CD4-positive, alpha-beta T cell treated with Interleukin-21 for 1 hour (primary cell): ENCODE measurements around the gene SULT2B1.
"Not testable (repeated sequence)": the region's sequence is repeated elsewhere in the genome, so short reads cannot be mapped to it uniquely, and the experiment has no call there.

ENCODE experiments used
- DNase-seq: peaks from one replicate; pipeline ENCODE4 v3.0.0-alpha.2; 2020

Gene SULT2B1

DNA sequence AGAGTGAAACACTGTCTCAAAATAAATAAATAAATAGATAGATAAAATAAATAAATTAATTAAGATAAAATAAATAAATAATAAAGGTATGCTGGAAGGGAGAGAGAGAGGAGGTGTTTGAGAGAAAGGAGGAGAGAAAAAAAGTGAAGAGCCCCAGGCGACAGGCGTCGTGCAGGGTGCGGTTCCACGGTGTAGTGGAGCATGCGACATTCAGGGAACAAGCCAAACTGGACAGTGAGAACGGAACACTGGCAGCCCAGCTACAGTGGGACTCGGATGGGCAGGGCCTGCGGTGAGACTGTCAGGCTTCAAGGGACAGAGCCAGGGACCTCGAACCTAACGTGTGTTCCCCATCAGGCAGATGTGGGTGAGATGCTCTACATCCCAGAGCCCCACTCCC lies 9.4 kb downstream of the SULT2B1 start:
- no peak for DNase-seq

DNA sequence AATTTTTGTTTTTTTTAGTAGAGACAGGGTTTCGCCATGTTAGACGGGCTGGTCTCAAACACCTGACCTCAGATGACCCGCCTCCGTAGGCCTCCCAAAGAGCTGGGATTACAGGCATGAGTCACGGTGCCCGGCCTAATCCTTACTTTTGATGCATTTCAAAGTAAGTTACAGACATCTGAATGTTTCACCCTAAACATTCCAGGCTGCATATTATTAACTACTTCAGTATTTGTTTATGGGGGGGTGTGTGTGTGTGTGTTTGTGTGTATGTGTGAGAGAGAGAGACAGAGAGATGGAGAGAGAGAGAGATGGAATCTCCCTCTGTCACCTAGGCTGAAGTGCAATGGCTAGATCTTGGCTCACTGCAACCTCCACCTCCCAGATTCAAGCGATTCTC lies 13.1 kb downstream of the SULT2B1 start:
- no peak for DNase-seq

DNA sequence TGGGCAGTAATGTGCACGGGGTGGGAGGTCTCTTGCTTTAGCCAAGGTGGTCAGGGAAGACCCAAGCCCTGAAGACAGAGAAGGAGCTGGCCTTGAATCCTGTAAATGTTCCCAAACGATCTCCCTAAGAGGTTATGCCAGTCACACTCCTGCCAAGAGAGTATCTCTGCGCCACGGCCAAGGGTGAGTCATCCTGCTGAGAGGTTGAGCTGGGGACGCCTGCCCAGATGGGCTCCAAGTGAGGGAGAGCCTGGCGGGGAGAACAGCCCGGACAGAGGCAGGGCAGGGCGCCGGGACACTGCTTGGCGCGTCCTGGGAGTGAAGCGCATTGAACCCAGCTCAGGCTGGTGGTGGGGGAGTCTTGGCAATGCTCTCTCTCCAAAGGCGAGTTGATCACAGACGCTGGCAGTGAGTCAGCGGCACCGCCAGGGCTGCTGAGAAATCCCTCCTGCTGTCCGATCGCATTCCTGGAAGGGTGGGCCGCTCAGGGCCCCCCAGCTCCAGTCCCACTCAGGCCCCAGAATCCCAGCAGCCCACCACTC lies 16.4 kb downstream of the SULT2B1 start:
- DNase-seq: no peak

DNA sequence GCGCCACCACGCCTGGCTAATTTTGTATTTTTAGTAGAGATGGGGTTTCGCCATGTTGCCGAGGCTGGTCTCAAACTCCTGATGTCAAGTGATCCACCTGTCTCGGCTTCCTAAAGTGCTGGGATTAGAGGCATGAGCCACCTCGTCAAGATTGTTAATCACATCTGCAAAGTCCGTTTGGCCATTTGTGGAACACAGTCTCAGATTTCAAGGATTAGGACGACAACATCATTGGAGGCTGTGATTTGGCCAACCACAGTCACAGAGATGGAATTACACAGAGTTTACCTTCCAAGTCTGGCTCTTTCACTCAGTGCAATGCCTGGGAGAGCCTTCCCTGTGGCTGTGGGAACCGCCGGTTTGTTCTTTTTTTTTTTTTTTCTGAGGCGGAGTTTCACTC lies 17.8 kb downstream of the SULT2B1 start:
- no peak for DNase-seq

DNA sequence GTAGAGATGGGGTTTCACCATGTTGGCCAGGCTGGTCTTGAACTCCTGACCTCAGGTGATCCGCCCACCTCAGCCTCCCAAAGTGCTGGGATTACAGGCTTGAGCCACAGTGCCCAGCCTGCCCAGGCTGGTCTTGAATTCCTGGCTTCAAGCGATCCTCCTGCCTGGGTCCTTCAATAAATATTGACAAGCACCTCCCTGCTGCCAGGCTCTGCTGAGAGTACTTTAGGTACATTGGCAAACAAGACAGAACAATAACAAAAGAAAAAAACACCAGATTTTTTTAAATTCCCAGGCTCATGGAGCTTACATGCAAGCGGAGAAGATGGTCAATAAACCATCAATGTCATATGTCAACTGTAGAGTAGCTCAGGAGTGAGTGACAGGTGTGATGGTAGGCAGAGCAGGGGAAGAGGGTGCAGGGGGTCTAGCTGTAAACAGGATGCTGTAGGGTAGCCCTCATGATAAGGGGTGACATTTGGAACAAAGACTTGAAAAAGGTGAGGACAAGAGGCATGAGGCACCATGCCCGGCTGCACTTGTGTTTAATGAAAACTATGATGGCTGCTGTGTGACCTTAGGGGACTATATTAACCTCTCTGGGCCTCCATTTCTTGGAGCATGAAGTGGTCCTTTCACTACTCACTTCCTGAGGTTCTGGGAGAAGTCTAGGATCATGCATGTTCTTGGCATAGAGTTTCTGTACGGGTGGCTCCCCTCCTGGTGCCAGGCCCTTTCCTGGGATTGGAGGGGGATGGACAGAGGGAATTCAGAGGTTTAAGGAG lies 19.6 kb downstream of the SULT2B1 start:
- no peak for DNase-seq

DNA sequence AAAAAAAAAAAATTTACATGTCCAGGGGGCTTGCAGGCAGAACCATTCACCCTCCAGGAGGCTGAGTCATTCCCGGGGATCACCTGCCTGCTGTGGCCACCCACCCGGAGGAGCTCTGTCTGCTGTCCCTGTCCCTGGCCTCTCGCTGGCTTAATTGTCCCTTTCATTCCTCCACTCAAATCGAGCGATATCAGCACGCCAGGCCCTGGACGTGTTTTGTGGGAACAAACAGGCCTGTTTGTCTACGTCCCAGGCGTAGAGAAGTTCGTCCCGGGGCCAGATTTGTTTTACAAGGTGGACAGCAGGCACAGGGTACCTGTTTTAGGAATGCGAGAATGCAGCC lies 21.2 kb downstream of the SULT2B1 start:
- DNase-seq: no peak

DNA sequence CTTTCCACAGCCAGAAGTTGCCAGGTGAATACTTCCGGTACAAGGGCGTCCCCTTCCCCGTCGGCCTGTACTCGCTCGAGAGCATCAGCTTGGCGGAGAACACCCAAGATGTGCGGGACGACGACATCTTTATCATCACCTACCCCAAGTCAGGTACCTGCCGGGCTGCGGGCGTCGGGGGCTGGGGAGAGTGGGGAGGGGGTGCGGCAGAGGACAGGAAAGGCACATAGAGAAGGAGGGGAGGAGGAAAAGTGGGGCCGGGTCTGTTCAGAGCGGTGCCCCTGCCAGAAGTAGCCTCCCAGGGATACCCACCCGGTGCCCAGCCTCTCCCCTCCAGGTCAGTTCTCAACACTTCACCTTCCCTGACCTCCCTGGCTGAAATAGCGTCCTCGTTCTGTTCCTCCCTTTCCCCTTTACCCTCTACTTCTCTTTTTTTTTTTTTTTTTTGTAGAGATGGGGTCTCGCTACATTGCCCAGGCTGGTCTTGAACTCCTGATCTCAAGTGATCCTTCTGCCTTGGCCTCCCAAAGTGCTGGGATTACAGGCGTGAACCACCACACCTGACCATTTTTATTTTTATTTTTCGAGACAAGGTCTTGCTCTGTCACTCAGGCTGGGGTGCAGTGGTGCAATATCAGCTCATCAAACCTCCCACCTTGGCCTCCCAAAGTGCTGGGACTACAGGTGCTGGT lies 24.1 kb downstream of the SULT2B1 start:
- DNase-seq: no peak

DNA sequence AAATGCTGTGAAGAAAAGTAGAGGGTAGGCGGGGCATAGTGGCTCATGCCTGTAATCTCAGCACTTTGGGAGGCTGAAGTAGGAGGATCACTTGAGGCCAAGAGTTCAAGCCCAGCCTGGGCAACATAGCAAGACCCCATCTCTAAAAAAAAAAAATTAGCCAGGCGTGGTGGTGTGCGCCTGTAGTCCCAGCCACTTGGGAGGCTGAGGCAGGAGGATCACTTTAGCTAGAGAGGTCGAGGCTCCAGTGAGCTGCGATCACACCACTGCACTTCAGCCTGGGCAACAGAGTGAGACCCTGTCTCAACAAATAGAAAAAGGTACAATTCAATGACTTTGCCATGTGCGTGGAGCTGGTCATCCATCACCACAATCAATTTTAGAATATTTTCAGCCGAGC lies 25.9 kb downstream of the SULT2B1 start:
- DNase-seq: not testable (repeated sequence)

DNA sequence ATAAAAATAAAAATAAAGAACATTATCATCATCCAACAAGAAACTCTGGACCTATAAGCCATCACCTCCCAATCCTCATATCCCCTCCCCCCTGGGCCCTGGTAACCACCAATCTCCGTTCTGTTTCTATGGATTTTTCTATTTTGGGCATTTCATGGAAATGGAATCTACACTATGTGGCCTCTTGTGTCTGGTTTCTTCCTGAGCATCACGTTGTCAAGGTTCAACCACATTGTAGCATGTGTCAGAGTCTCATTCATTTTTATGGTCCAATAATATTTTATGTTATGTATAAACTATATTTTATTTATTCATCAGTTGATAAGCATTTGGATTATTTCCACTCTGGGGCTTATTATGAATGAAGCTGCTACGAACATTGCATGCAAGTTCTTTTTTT lies 26.9 kb downstream of the SULT2B1 start:
- DNase-seq: no peak

DNA sequence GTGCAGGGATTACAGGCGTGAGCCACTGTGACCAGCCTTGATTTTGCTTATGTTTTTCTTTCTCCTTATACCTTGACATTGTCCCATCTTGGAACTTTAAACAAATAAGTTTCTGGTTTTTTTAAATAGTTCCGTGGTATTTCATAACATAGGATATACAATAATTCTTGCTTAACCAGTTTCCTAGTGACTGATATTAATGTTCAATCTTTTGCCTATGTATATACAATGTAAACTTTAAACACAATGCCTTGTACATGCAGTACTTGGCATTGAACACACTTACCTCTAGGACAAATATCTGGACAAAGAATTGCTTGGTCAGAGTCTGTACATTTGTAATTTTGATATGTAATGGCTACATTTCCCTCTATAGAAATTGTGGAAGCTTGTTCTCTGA lies 30.2 kb downstream of the SULT2B1 start:
- no peak for DNase-seq

DNA sequence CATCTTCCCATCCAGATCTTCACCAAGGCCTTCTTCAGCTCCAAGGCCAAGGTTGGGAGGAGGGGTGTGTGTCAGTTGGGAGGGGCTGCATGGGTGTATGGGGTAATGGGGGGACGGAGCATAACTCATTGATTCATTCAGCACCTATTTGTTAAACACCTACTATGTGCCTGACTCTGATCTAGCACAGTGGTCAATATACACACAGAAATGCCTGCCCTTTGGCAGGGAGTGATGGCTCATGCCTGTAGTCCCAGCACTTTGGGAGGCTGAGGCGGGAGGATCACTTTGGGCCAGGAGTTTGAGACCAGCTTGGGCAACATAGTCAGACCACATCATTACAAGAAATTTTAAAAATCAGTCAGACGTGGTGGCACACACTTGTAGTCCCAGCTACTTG lies 35.4 kb downstream of the SULT2B1 start:
- DNase-seq: no peak

DNA sequence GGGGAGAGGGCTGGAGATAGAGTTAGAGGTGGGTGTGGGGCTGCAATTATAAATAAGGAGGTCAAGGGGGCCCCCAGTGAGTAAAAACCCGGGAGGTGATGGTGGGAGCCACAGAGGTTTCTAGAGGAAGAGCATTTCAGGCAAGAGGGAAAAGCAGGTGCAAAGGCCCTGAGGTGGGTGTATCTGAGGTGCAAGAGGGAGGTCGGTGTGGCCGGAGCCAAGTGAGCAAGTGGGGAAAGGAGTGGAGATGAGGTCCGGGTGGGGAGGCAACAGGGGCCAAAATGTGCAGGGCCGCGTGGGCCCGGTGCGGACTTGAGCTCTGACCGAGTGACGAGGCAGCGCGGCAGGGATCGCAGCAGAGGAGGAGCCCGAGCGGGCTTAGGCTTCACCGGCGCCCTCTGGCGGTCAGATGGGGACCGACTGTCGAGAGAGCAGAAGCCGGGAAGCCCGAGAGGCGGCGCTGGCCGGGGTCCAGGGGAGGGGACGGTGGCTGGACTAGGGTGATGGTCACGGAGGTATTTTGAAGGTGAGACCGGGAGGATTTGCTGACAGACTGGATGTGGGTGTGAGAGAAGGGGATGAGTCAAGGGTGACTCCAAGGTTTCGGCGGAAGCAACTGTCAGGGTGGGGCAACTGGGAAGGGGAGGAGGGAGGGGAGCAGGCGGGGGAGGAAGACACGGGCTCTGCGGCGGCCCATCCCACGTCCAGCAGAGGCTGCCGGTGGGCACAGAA lies 36.9 kb downstream of the SULT2B1 start:
- peak; percentile 85 for DNase-seq

DNA sequence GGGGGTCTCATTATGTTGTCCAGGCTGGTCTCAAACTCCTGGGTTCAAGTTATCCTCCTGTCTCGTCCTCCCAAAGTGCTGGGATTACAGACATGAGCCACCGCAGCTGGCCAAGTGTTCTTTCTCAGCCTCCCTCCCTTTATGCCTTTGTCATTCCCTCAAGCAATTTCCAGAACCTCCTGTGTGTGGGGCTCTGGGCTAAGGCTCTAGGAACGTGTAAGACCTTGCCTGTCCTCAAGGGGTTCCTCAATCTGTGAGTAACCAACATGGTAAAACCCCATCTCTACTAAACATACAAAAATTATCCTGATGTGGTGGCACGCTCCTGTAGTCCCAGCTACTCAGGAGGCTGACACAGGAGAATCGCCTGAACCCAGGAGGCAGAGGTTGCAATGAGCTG lies 39.0 kb downstream of the SULT2B1 start:
- DNase-seq: no peak

DNA sequence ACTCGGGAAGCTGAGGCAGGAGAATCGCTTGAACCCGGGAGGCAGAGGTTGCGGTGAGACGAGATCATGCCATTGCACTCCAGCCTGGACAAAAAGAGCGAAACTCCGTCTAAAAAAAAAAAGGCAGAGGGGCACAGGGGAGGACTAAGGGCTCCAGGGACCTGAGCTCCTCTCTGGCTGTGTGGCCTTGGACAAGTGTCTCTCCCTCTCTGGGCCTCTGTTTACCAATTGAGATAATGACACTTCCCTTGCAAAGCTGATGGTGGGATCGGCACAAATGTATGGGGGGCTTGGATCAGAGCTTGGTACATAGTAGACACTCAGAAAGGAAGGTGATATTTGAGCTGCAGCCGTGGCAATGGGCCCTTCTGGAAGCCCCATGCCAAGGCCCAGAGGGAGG lies 43.2 kb downstream of the SULT2B1 start:
- DNase-seq: no peak

DNA sequence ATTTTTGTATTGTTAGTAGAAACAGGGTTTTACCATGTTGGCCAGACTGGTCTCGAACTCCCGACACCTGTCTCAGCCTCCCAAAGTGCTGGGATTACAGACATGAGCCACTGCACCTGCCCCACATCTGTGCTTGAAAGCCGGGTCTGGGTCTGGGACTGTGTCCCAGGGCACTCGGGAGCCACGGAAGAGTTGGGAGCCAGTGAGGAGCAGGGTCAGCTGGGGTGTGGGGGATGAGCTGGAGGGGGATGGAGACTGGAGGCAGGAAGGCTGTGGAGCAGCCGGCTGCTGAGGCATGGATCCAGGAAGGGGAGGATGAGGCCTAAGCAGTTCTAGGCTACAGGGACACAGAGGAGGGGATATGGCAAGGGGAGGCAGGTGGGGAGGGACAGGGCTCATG lies 43.9 kb downstream of the SULT2B1 start:
- no peak for DNase-seq

DNA sequence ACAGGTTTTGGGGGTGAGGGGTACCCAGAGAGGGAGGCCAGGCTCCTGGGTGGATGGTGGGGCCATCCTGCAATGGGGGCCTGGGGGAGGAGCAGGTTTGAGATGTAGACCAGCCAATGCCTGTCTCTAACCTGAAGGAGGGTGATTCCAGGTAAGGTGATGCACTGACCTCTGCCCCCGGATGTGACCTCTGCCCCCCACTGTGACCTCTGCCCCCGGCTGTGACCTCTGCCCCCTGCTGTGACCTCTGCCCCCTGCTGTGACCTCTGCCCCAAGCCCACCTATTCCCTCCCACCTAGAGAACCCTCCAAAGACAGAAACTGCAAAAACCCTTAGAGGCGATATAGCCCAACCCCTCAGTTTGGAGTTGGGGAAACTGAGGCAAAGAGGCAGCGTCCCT lies 44.3 kb downstream of the SULT2B1 start:
- DNase-seq: no peak

DNA sequence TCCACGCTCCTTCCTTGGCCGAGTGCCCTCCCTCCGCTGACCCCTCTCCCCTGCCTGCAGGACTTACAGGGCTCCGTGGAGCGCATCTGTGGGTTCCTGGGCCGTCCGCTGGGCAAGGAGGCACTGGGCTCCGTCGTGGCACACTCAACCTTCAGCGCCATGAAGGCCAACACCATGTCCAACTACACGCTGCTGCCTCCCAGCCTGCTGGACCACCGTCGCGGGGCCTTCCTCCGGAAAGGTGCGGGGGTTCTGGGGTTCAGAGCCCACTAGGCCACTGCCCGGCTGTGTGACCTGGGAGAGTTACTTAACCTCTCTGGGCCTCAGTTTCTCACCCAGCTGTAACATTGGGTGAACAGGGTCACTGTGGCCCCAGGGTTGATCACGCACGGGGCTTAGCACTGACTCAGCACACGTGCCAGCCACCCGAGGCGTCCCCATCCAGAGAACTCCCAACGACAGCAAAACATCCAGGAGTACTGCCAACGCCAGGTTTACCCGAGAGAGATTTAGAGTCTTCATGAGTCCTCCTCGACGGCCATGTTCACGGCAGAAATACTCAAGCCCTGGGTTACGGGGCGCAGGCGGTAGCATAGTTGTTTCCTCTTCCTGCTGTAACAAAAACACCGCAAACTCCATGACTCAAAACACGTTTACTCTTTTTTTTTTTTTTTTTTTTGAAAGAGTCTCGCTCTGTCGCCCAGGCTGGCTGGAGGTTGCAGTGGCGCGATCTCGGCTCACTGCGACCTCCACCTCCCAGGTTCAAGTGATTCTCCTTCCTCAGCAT lies 44.9 kb downstream of the SULT2B1 start:
- DNase-seq: peak; percentile 68

DNA sequence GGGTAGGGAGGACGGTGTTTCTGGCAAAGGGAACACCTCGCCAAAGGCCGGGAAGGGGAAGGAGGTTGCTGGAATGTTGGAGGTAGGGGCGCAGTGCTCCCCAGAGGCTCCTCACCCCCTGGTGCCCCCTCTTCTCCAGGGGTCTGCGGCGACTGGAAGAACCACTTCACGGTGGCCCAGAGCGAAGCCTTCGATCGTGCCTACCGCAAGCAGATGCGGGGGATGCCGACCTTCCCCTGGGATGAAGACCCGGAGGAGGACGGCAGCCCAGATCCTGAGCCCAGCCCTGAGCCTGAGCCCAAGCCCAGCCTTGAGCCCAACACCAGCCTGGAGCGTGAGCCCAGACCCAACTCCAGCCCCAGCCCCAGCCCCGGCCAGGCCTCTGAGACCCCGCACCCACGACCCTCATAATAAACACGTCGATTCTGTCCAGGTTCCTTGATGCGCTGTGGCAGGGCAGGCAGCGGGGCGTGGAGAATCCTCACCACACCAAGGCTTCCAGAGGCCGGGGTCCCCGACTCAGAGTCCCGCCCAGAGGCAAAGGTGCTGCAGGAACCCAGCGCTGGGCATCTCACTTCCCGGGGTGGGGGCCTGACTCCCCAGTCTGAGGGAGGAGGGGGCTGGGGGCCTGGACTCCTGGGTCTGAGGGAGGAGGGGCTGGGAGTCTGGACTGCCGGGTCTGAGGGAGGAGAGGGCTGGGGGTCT lies 47.2 kb downstream of the SULT2B1 start:
- DNase-seq: no peak

DNA sequence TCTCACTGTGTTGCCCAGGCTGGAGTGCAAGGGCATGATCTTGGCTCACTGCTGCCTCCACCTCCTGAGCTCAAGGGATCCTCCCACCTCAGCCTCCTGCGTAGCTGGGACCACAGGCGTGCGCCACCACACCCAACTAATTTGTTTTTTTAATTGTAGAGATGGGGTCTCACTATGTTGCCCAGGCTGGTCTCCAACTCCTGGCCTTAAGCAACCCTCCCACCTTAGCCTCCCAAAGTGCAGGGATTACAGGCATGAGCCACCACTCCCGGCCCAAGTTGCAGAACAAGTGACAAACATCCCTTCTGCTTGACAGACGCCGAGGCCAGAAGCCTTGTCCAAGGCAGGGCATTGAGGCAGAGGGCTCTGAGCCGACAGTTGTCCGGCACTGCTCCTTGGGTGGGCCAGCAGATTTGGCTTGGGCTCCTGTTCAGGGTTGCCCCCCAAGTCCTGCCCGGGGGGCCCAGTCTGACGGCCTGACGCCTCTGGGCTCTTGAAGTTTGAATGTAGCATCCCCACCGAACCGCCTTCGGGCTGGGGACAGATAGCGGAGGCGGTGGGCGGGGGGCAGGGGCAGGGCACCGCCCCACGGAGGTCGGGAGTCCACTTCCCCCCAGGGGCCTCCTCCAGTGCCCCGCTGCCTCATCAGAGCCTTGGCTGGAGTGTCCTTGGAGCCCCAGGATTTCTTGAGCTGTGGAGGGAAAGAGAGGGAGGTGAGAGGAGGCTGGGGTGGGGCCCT lies 48.9 kb downstream of the SULT2B1 start:
- no peak for DNase-seq

DNA sequence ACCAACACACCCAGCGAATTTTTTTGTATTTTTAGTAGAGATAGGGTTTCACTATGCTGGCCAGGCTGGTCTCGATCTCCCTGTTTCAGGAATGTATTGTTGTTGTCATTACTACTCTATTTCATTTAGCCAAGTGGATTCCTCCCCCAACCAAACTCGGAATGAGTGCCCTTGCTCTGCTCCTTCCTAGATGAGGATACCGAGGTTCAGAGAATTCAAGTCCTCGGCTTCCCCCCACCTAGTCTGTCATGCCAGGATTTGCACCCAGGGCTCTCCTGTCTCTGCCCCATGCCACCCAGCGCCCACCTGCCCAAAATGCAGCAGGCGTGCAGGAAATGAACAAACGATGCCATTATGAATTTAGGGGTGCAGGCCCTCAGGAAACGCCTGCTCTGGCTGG lies 51.0 kb downstream of the SULT2B1 start:
- no peak for DNase-seq

DNA sequence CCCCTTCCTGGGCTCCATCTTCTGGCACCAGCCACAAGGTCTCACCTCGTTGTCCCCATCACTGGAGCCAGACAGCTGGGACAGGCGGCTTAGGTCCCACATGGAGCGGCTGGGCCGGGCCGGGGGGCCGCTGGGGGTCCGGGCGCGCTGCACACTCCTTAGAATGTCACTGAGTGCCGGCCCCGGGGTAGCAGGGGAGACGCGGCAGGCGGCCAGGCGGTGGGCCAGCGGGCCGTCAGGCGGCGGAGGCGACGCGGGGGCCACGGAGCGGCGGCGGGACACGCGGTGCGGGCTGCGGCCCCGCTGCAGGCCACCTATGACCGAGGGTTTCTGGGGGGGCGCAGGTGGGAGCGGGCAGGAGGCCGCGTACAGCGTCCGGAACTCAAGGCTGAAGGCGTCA lies 51.5 kb downstream of the SULT2B1 start:
- DNase-seq: no peak

DNA sequence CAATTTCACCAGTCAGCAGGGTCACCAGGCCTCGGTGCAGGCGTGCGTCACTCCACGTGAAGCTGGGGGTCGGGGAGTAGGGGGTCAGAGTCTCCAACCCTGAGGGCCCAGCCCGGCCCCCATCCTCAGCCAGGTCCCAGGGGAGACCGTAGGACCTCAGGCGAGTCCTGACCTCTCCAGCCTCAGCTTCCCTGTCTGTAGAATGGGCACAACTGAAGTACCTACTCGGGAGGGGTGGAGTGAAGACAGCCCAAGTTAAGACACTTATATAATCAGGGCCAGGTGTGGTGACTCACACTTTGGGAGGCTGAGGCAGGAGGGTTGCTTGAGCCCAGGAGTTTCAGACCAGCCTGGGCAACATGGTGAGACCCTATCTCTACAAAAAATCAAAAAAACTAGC lies 51.9 kb downstream of the SULT2B1 start:
- DNase-seq: no peak
